CD4-positive, alpha-beta memory T cell (primary cell): ENCODE results near the gene PFKFB3. TPM values are rescaled to one million over a fixed set of nuclear protein-coding genes. Genes with fewer than 3 reads are reported as not detected.
A peak's percentile ranks its signal among the peaks of the same experiment; 100 is the strongest.
"Not testable (repeated sequence)": the region's sequence is repeated elsewhere in the genome, so short reads cannot be mapped to it uniquely, and the experiment has no call there.

ENCODE experiments used
- CTCF ChIA-PET: fragments of 350-600 bp; sonication (Branson Sonifier 250); formaldehyde crosslinking; loops from one replicate; lab custom pipeline; 2021; ENCODE audit warnings: inconsistent platforms; ENCODE audit not compliant: partially characterized antibody; lab: Charles Lee
- POLR2A ChIA-PET: fragments of 350-600 bp; sonication (Branson Sonifier 250); formaldehyde crosslinking; loops from one replicate; lab custom pipeline; 2021; ENCODE audit not compliant: partially characterized antibody; lab: Charles Lee
- DNase-seq, 5 donors: peaks; one replicate each; pipeline versions ENCODE4 v3.0.0 to v3.0.0-alpha.2; 2020 to 2022; ENCODE audit warnings: mixed read lengths in 1 of 5
- H3K27ac ChIP-seq: one replicate; pipeline ENCODE4 v1.7.0; 2013; ENCODE audit warnings: low read depth, low read length
- H3K27me3 ChIP-seq: 2 replicates; pipeline ENCODE4 v1.7.0; 2013; ENCODE audit warnings: mild to moderate bottlenecking, low read length, moderate library complexity; ENCODE audit not compliant: insufficient read depth
- H3K36me3 ChIP-seq: 2 replicates; pipeline ENCODE4 v1.7.0; 2013; ENCODE audit warnings: mild to moderate bottlenecking, low read length, moderate library complexity; ENCODE audit not compliant: insufficient read depth
- H3K4me1 ChIP-seq: 2 replicates; pipeline ENCODE4 v1.7.0; 2013; ENCODE audit warnings: mild to moderate bottlenecking, low read length, moderate library complexity; ENCODE audit not compliant: insufficient read depth
- H3K4me3 ChIP-seq, 2 donors: one replicate each; pipeline ENCODE4 v1.7.0; 2013; ENCODE audit warnings: low read length in 2 of 2, mild to moderate bottlenecking in 1 of 2
- H3K9me3 ChIP-seq, 2 donors: one replicate each; pipeline ENCODE4 v1.7.0; 2013; ENCODE audit warnings: low read length in 2 of 2, control low read depth in 1 of 2; ENCODE audit not compliant: control insufficient read depth in 1 of 2
- H3K27ac Mint-ChIP-seq, 7 donors: one replicate each; pipeline ENCODE4 v1.8.0; 2020 to 2021; ENCODE audit warnings: mixed read lengths in 7 of 7, mild to moderate bottlenecking in 6 of 7, inconsistent platforms in 3 of 7, moderate library complexity in 3 of 7
- H3K27me3 Mint-ChIP-seq, 2 donors: one replicate each; pipeline ENCODE4 v1.8.0; 2020 to 2021; ENCODE audit warnings: mixed read lengths in 2 of 2
- H3K36me3 Mint-ChIP-seq, 2 donors: one replicate each; pipeline ENCODE4 v1.8.0; 2020 to 2021; ENCODE audit warnings: mixed read lengths in 2 of 2, inconsistent platforms in 1 of 2, mild to moderate bottlenecking in 1 of 2
- H3K4me1 Mint-ChIP-seq, 4 donors: one replicate each; pipeline ENCODE4 v1.8.0; 2020 to 2021; ENCODE audit warnings: mixed read lengths in 4 of 4, mild to moderate bottlenecking in 1 of 4
- H3K4me3 Mint-ChIP-seq, 8 donors: one replicate each; pipeline ENCODE4 v1.8.0; 2020 to 2021; ENCODE audit warnings: mixed read lengths in 8 of 8, mild to moderate bottlenecking in 7 of 8, moderate library complexity in 6 of 8, inconsistent platforms in 3 of 8
- H3K9me3 Mint-ChIP-seq, 8 donors: one replicate each; pipeline ENCODE4 v1.8.0; 2020 to 2021; ENCODE audit warnings: mixed read lengths in 8 of 8, mild to moderate bottlenecking in 5 of 8, inconsistent platforms in 3 of 8, moderate library complexity in 1 of 8
- intact Hi-C: fragments of 100-400 bp; cut with micrococcal nuclease; formaldehyde crosslinking; loops from one replicate; pipeline ENCODE4 v1.15.1; 2023
- polyA plus RNA-seq, 2 donors: library from polyadenylated mRNA; unstranded; fragments of 300-500 nt; fragmentation: Illumina TruSeq; gene quantifications; one replicate each; pipeline ENCODE4 v1.2.3, GENCODE V29; 2021
- total RNA-seq, 2 experiments: library from RNA; stranded (reverse); gene quantifications; one replicate each; pipeline ENCODE4 v1.2.3, GENCODE V29; 2021

Gene PFKFB3
- total and polyA plus RNA-seq, 4 experiments from 2014 or later: 11.8 to 67.1 (median 35.9) TPM

DNA sequence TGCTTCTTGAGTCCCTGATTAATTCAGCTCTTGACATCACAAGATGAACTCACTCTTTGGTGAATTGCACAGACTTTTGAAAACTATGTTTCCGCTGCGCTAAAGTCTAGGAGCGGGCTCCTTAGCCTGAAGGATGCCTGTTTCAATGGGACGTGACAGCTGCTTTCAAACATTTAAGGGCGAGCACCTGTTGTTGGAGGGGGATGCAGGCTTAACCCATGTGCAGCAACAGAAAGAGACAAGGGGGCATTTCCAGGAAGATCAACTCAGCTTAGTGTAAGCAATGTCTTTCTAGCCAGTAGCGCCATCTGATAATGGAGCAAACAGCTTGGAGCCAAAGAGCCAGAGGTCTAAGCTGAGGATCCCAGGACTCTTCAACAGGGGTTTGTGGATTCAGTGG is 8.4 kb upstream of the PFKFB3 start:
- no peaks in the 10 kb centered on the region for H3K27me3 Mint-ChIP-seq
- no peaks in the 10 kb centered on the region for H3K9me3 ChIP-seq
- POLR2A ChIA-PET: interaction anchor here (0.8 to 1.0 kb wide), 2 partner anchors 8 to 31 kb away, joined by 3 read pairs; partner anchors contain the start of gene PFKFB3
- H3K27ac ChIP-seq: no peak overlapping the region
- H3K4me1 Mint-ChIP-seq: peaks cover 9 to 46% (median 13%) of the 10 kb centered on the region in 4 donors
- H3K4me3 Mint-ChIP-seq: no peak overlapping the region
- no peak overlapping the region for H3K27ac Mint-ChIP-seq
- intact Hi-C loops: no loop called here
- no peaks in the 10 kb centered on the region for H3K36me3 Mint-ChIP-seq
- peaks cover 0 to 2% (median 0%) of the 10 kb centered on the region in 8 donors for H3K9me3 Mint-ChIP-seq
- no peak for DNase-seq
- H3K36me3 ChIP-seq: no peaks in the 10 kb centered on the region
- H3K4me3 ChIP-seq: no peak overlapping the region
- CTCF ChIA-PET: interaction anchor here (1.0 to 5.1 kb wide), 4 partner anchors 8 to 207 kb away, joined by 3 to 15 read pairs (median 10); partner anchors contain the start of gene PFKFB3
- H3K4me1 ChIP-seq: no peaks in the 10 kb centered on the region
- H3K27me3 ChIP-seq: no peaks in the 10 kb centered on the region

DNA sequence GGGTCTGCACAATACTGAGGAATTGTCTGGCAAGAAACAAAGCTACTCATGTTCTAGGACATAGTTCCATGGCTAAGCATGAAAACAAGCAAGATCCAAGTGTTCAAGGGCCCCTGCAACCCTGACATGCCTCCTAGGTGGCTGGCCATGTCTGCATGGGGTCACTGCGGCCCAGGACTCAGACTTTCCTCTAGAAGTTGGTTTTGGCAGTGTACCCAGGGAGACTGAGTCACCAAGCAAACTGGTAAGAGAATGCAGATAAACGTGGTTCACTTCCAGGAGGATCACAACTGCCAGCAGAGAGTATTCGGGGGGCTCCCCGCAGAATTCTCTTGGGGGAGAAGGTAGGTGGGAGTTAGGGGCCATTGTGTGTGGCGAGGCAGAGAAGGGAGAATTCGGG is 7.4 kb upstream of the PFKFB3 start:
- Mint-ChIP-seq H3K36me3 (no peaks in the 10 kb centered on the region), H3K9me3 (no peaks in the 10 kb centered on the region), H3K27ac (peak overlapping the region in 1 of 7 donors; percentile 53), H3K4me1 (peaks cover 12 to 49% (median 18%) of the 10 kb centered on the region in 4 donors), H3K27me3 (no peaks in the 10 kb centered on the region), H3K4me3 (no peak overlapping the region)
- Histone ChIP-seq H3K4me3 (no peak overlapping the region), H3K27ac (no peak overlapping the region), H3K36me3 (no peaks in the 10 kb centered on the region), H3K27me3 (no peaks in the 10 kb centered on the region), H3K4me1 (no peaks in the 10 kb centered on the region), H3K9me3 (no peaks in the 10 kb centered on the region)
- intact Hi-C loops: no loop called here
- DNase-seq: no peak
- ChIA-PET CTCF (interaction anchor here (0.7 to 5.1 kb wide), 4 partner anchors 7 to 206 kb away, joined by 3 to 15 read pairs (median 8); partner anchors contain the start of gene PFKFB3), POLR2A (no interaction called here)

DNA sequence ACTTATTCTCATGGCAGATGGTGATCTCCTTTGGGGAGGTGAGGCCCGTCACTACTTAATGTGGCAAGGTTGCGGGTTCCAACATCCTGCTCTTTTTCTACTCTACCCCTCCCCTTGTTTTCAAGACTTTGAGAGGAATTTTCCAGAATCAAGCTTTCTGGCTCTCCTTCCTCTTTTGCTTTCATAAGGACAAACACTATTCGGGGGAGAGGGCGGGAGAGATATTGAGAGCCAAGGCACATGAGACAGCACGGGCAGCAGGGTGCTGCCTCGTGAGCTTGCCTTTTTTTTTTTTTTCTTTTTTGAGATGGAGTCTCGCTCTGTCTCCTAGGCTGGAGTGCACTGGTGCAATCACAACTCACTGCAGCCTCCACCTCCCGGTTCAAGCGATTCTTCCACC is 6.9 kb upstream of the PFKFB3 start:
- peaks cover 14 to 46% (median 20%) of the 10 kb centered on the region in 4 donors for H3K4me1 Mint-ChIP-seq
- no peaks in the 10 kb centered on the region for H3K27me3 Mint-ChIP-seq
- ChIA-PET CTCF (interaction anchor here (1.3 to 5.1 kb wide), 2 partner anchors 52 to 205 kb away, joined by 4 to 15 read pairs; no protein-coding TSS in a partner anchor), POLR2A (no interaction called here)
- Histone ChIP-seq H3K27me3 (no peaks in the 10 kb centered on the region), H3K4me1 (no peaks in the 10 kb centered on the region), H3K27ac (no peak overlapping the region), H3K36me3 (no peaks in the 10 kb centered on the region), H3K9me3 (no peaks in the 10 kb centered on the region), H3K4me3 (no peak overlapping the region)
- DNase-seq: no peak
- no peak overlapping the region for H3K4me3 Mint-ChIP-seq
- intact Hi-C loops: no loop called here
- peak overlapping the region in 1 of 7 donors; percentile 53 for H3K27ac Mint-ChIP-seq
- no peaks in the 10 kb centered on the region for H3K36me3 Mint-ChIP-seq
- H3K9me3 Mint-ChIP-seq: no peaks in the 10 kb centered on the region

DNA sequence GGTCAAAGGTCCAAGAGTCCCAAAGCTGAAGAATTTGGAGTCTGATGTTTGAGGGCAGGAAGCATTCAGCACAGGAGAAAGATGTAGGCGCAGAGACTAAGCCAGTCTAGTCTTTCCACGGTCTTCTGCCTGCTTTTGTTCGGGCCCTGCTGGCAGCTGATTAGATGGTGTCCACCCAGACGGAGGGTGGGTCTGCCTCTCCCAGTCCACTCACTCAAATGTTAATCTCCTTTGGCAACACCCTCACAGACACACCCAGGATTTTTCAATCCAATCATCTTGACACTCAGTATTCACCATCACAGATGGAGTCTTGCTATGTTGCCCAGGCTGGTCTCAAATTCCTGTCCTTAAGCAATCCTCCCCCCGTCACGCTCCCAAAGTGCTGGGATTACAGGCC is 6.2 kb upstream of the PFKFB3 start:
- Mint-ChIP-seq H3K4me1 (peaks cover 14 to 45% (median 24%) of the 10 kb centered on the region in 4 donors), H3K27ac (peak overlapping the region in 3 of 7 donors; percentile 38 to 73 (median 39))
- H3K9me3 ChIP-seq, H3K4me3 ChIP-seq, H3K27ac ChIP-seq, POLR2A ChIA-PET, H3K27me3 Mint-ChIP-seq, intact Hi-C loops, DNase-seq, H3K4me3 Mint-ChIP-seq, H3K36me3 ChIP-seq, H3K27me3 ChIP-seq, H3K4me1 ChIP-seq, H3K9me3 Mint-ChIP-seq, H3K36me3 Mint-ChIP-seq: not testable (repeated sequence)
- CTCF ChIA-PET: interaction anchor here (1.3 to 5.1 kb wide), 4 partner anchors 23 to 205 kb away, joined by 3 to 15 read pairs (median 5); no protein-coding TSS in a partner anchor

DNA sequence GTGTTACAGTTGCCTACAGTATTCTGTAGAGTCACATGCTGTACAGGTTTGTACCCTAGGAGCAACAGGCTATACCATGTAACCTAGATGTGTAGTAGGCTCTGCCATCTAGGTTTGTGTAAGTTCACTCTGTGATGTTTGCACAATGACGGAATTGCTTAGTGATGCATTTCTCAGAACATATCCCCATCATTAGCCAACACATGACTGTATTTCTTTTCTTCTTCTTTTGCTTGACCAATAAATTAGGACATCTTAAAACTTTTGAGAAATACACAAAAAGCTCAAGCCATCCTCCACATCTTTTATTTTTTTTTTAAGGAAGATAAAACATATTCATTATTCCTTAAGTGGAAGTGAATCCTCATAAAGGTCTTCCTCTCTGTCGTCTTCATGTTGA is 5.4 kb upstream of the PFKFB3 start:
- Mint-ChIP-seq H3K27me3 (no peaks in the 10 kb centered on the region), H3K27ac (peak overlapping the region in 1 of 7 donors; percentile 11), H3K9me3 (no peaks in the 10 kb centered on the region), H3K36me3 (peaks cover 0 to 3% of the 10 kb centered on the region in 2 donors), H3K4me1 (peaks cover 14 to 45% (median 28%) of the 10 kb centered on the region in 4 donors), H3K4me3 (no peak overlapping the region)
- no peaks in the 10 kb centered on the region for H3K27me3 ChIP-seq
- intact Hi-C loops: no loop called here
- peaks cover 7% of the 10 kb centered on the region for H3K4me1 ChIP-seq
- DNase-seq: no peak
- H3K9me3 ChIP-seq: no peaks in the 10 kb centered on the region
- ChIA-PET CTCF (interaction anchor here (1.0 to 5.1 kb wide), 4 partner anchors 24 to 209 kb away, joined by 3 to 15 read pairs (median 4); no protein-coding TSS in a partner anchor), POLR2A (no interaction called here)
- no peak overlapping the region for H3K4me3 ChIP-seq
- no peak overlapping the region for H3K27ac ChIP-seq
- H3K36me3 ChIP-seq: no peaks in the 10 kb centered on the region

DNA sequence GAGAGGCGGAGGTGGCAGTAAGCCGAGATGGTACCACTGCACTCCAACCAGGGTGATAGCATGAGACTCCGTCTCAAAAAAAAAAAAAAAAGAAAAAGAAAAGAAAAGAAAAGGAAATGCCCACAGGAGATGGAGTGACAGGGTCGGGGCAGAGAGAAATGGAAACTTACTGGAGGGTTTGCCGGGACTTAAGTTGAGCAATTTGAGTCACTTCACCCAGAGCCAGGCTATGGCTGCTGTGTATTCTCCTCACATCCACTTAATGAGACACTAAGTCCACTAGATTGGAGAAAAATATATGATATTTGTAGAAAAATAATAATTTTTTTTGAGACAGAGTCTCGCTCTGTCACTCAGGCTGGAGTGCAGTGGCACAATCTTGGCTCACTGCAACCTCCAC is 4.6 kb upstream of the PFKFB3 start:
- H3K36me3 ChIP-seq: no peaks in the 10 kb centered on the region
- POLR2A ChIA-PET: interaction anchor here (1.3 to 2.0 kb wide), 2 partner anchors 48 to 53 kb away, joined by 3 to 5 read pairs; no protein-coding TSS in a partner anchor
- H3K27ac ChIP-seq: no peak overlapping the region
- H3K27me3 Mint-ChIP-seq: no peaks in the 10 kb centered on the region
- H3K9me3 Mint-ChIP-seq: no peaks in the 10 kb centered on the region
- intact Hi-C loops: no loop called here
- no peak overlapping the region for H3K4me3 ChIP-seq
- peaks cover 0 to 3% of the 10 kb centered on the region in 2 donors for H3K36me3 Mint-ChIP-seq
- H3K4me3 Mint-ChIP-seq: no peak overlapping the region
- H3K4me1 ChIP-seq: peaks cover 10% of the 10 kb centered on the region
- no peaks in the 10 kb centered on the region for H3K27me3 ChIP-seq
- DNase-seq: no peak
- H3K27ac Mint-ChIP-seq: peak overlapping the region in 2 of 7 donors; percentile 41 to 86
- CTCF ChIA-PET: interaction anchor here (2.6 to 7.9 kb wide), 3 partner anchors 31 to 208 kb away, joined by 8 to 217 read pairs (median 22); no protein-coding TSS in a partner anchor
- H3K4me1 Mint-ChIP-seq: peaks cover 14 to 38% (median 28%) of the 10 kb centered on the region in 4 donors
- no peaks in the 10 kb centered on the region for H3K9me3 ChIP-seq

DNA sequence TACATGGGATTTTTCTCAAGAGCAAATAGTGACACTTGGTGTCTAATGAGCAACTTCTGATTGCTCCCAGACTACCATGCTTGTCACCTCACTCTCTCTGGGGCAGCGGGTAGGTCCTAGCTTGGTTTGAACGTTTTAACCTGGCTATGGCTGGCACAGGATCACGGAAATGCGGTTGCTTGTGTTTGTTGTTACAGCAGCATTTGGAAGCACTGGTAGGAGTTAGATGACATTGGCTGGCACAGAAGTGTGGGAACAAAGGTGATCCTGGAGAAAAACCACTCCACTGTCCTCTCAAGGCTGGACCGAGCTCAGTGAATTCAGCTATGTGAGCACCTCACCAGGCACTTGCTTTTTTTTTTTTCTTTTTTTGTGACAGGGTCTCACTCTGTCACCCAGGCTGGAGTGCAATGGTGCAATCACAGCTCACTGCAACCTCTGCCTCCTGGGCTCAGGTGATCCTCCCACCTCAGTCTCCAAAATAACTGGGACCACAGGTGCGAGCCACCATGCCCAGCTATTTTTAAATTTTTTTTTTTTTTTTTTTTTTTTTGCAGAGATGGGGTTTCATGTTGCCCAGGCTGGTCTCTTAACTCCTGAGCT is 3.5 kb upstream of the PFKFB3 start:
- Mint-ChIP-seq H3K27ac (peak overlapping the region; percentile 20 to 97 (median 65)), H3K36me3 (peaks cover 0 to 5% of the 10 kb centered on the region in 2 donors), H3K4me1 (peaks cover 15 to 38% (median 22%) of the 10 kb centered on the region in 4 donors), H3K4me3 (peak overlapping the region in 3 of 8 donors; percentile 46 to 85 (median 68)), H3K9me3 (peaks cover 0 to 2% (median 0%) of the 10 kb centered on the region in 8 donors), H3K27me3 (no peaks in the 10 kb centered on the region)
- Histone ChIP-seq H3K4me3 (no peak overlapping the region), H3K27ac (no peak overlapping the region), H3K36me3 (no peaks in the 10 kb centered on the region), H3K9me3 (no peaks in the 10 kb centered on the region), H3K4me1 (peaks cover 16% of the 10 kb centered on the region), H3K27me3 (no peaks in the 10 kb centered on the region)
- CTCF ChIA-PET: interaction anchor here (1.3 to 7.9 kb wide), 8 partner anchors 11 to 207 kb away, joined by 3 to 217 read pairs (median 15); no protein-coding TSS in a partner anchor
- intact Hi-C loops: no loop called here
- no peak for DNase-seq
- POLR2A ChIA-PET: interaction anchor here (0.7 to 2.3 kb wide), 8 partner anchors 13 to 211 kb away, joined by 3 to 12 read pairs (median 5); no protein-coding TSS in a partner anchor
